HepG2 (cell line): ENCODE data around the gene ALG9. TPM values are rescaled to one million over a fixed set of nuclear protein-coding genes. Genes with fewer than 3 reads are reported as not detected.

Experiments
- BHLHE40 ChIP-seq: IDR thresholded peaks from 2 replicates; pipeline ENCODE4 v1.6.1; 2011; ENCODE audit warnings: low read length, improper control_type of control experiment
- CENPX ChIP-seq: sonication (generic); formaldehyde crosslinking; IDR thresholded peaks from 2 replicates; pipeline ENCODE4 v1.9.0; 2021; ENCODE audit warnings: mild to moderate bottlenecking, missing genetic modification reagents, moderate library complexity
- FOXC1 ChIP-seq: sonication (generic); formaldehyde crosslinking; IDR thresholded peaks from 2 replicates; pipeline ENCODE4 v1.8.0; 2022; ENCODE audit warnings: mild to moderate bottlenecking, missing genetic modification reagents, borderline replicate concordance
- NR2F1 ChIP-seq, 2 experiments: fragments of 450-650 bp in 1 of 2; formaldehyde crosslinking in 1 of 2; IDR thresholded peaks; 2 replicates each; pipeline versions ENCODE4 v1.5.0 to v1.6.1; 2016 to 2020; ENCODE audit warnings: mild to moderate bottlenecking in 1 of 2, missing compliant biosample characterization in 1 of 2, missing genetic modification reagents in 1 of 2, moderate library complexity in 1 of 2
- PAX8 ChIP-seq: sonication (generic); formaldehyde crosslinking; IDR thresholded peaks from 2 replicates; pipeline ENCODE4 v1.8.0; 2022; ENCODE audit warnings: mild to moderate bottlenecking, missing genetic modification reagents, borderline replicate concordance
- TEAD2 ChIP-seq: sonication (generic); formaldehyde crosslinking; IDR thresholded peaks from 2 replicates; pipeline ENCODE4 v1.9.0; 2021; ENCODE audit warnings: missing genetic modification reagents
- ZNF556 ChIP-seq: sonication (generic); formaldehyde crosslinking; IDR thresholded peaks from 2 replicates; pipeline ENCODE4 v1.4.0; 2020; ENCODE audit warnings: mild to moderate bottlenecking, missing genetic modification reagents, borderline replicate concordance
- polyA plus RNA-seq, 8 experiments: library from polyadenylated mRNA; depleted of rRNA in 3 of 8; stranded (reverse) in 7 of 8; unstranded in 1 of 8; fragments of >200 nt; fragmentation: Illumina TruSeq in 4 of 8; extraction: Trizol in 4 of 8; gene quantifications; 2 replicates each; pipeline versions ENCODE4 v1.2.1 to v1.2.3, GENCODE V29; 2011 to 2016; ENCODE audit warnings: low read depth in 4 of 8, missing spikeins in 1 of 8, mixed read lengths in 1 of 8; ENCODE audit not compliant: insufficient read depth in 1 of 8
- total RNA-seq, 5 experiments: library from RNA; depleted of rRNA; stranded (reverse); fragments of >200 nt; fragmentation: Illumina TruSeq; extraction: Trizol; gene quantifications; 2 replicates each; pipeline ENCODE4 v1.2.3, GENCODE V29; 2016; ENCODE audit warnings: low read depth in 1 of 5
- TF ChIP-seq, protein P1 (sequence below), 2 experiments: sonication (generic) in 1 of 2; formaldehyde crosslinking in 1 of 2; IDR thresholded peaks; 2 replicates each; pipeline versions ENCODE4 v1.4.0 to v1.6.1; 2018 to 2020; ENCODE audit warnings: missing genetic modification reagents in 2 of 2, borderline replicate concordance in 1 of 2, low read depth in 1 of 2, mild to moderate bottlenecking in 1 of 2, missing biosample characterization in 1 of 2
- TF ChIP-seq, protein P2 (sequence below): IDR thresholded peaks from 2 replicates; pipeline ENCODE4 v1.6.1; 2016; ENCODE audit warnings: missing compliant biosample characterization, missing genetic modification reagents, borderline replicate concordance
- TF ChIP-seq, protein P3 (sequence below): sonication (generic); formaldehyde crosslinking; IDR thresholded peaks from 2 replicates; pipeline ENCODE4 v1.4.0; 2020; ENCODE audit warnings: missing genetic modification reagents, borderline replicate concordance

The ALG9 gene
- total and polyA plus RNA-seq, 2 of the 13 experiments (the other 11 are each of a cell fraction or from before 2014, with no cell fraction given): 39.4 to 40.6 TPM

DNA sequence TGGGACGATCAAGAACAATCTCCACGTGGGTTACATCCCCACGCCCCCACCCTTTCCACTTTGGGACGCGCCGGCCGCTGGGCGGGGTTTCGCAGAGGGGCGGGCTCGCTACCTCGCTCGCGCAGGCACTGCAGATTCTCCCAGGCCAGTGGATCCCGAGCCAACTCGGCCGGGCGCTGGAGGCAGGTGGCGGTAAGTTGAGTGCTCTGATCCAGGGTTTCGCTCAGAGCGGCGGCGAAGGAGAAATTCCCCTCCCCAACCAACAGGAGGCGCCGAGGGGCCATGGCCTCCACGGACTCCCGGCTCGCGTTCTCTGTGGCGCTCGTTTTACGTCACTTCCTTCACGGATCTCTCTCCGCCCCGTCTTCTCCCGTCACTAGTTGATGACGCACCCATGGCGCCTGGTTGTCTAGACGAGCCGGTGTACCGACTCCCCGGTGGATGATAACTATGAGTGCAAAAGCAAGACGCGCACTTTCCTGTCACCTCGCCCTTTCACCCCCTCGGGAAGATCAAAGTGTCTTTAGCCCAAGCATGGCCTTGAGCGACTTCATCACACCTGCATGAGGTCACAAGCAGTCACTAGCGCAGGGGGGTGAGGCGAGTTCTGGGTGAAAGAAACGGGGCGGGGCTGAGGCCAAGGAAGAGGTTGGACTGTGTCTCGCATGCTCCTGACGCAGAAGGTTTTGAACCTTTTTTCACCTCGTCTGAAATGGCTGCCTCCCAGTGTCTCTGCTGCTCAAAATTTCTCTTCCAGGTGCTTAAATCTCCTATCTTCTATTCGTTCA lies 7.7 kb upstream of the ALG9 start, which contains the start of the genes CFAP68 and FDXACB1 (continued):
- TF ChIP-seq TEAD2 (CRISPR knock-in tag) (no peak), CENPX (CRISPR knock-in tag) (no peak), FOXC1 (CRISPR knock-in tag) (peak; percentile 68), NR2F1 (CRISPR knock-in tag; IDR thresholded peaks at IDR 0.05) (peak; percentile 33 to 67; a peak in 3 of 4 replicates), ZNF556 (CRISPR knock-in tag) (0 out of 2 replicates have a peak, but pooled peaks have one; percentile 20), PAX8 (CRISPR knock-in tag) (0 out of 2 replicates have a peak, but pooled peaks have one; percentile 45), BHLHE40 (peak; percentile 56; the same call in 1 of the 2 replicates)
- TF ChIP-seq, protein P1, sequence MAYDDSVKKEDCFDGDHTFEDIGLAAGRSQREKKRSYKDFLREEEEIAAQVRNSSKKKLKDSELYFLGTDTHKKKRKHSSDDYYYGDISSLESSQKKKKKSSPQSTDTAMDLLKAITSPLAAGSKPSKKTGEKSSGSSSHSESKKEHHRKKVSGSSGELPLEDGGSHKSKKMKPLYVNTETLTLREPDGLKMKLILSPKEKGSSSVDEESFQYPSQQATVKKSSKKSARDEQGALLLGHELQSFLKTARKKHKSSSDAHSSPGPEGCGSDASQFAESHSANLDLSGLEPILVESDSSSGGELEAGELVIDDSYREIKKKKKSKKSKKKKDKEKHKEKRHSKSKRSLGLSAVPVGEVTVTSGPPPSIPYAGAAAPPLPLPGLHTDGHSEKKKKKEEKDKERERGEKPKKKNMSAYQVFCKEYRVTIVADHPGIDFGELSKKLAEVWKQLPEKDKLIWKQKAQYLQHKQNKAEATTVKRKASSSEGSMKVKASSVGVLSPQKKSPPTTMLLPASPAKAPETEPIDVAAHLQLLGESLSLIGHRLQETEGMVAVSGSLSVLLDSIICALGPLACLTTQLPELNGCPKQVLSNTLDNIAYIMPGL (CRISPR knock-in tag; IDR thresholded peaks at IDR 0.05; ENCODE audit: borderline replicate concordance in 1 of 2, low read depth in 1 of 2): peak; percentile 95 to 97
- TF ChIP-seq, protein P2, sequence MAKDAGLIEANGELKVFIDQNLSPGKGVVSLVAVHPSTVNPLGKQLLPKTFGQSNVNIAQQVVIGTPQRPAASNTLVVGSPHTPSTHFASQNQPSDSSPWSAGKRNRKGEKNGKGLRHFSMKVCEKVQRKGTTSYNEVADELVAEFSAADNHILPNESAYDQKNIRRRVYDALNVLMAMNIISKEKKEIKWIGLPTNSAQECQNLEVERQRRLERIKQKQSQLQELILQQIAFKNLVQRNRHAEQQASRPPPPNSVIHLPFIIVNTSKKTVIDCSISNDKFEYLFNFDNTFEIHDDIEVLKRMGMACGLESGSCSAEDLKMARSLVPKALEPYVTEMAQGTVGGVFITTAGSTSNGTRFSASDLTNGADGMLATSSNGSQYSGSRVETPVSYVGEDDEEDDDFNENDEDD (CRISPR knock-in tag): peak; percentile 66; the same call in 1 of the 2 replicates
- TF ChIP-seq, protein P3, sequence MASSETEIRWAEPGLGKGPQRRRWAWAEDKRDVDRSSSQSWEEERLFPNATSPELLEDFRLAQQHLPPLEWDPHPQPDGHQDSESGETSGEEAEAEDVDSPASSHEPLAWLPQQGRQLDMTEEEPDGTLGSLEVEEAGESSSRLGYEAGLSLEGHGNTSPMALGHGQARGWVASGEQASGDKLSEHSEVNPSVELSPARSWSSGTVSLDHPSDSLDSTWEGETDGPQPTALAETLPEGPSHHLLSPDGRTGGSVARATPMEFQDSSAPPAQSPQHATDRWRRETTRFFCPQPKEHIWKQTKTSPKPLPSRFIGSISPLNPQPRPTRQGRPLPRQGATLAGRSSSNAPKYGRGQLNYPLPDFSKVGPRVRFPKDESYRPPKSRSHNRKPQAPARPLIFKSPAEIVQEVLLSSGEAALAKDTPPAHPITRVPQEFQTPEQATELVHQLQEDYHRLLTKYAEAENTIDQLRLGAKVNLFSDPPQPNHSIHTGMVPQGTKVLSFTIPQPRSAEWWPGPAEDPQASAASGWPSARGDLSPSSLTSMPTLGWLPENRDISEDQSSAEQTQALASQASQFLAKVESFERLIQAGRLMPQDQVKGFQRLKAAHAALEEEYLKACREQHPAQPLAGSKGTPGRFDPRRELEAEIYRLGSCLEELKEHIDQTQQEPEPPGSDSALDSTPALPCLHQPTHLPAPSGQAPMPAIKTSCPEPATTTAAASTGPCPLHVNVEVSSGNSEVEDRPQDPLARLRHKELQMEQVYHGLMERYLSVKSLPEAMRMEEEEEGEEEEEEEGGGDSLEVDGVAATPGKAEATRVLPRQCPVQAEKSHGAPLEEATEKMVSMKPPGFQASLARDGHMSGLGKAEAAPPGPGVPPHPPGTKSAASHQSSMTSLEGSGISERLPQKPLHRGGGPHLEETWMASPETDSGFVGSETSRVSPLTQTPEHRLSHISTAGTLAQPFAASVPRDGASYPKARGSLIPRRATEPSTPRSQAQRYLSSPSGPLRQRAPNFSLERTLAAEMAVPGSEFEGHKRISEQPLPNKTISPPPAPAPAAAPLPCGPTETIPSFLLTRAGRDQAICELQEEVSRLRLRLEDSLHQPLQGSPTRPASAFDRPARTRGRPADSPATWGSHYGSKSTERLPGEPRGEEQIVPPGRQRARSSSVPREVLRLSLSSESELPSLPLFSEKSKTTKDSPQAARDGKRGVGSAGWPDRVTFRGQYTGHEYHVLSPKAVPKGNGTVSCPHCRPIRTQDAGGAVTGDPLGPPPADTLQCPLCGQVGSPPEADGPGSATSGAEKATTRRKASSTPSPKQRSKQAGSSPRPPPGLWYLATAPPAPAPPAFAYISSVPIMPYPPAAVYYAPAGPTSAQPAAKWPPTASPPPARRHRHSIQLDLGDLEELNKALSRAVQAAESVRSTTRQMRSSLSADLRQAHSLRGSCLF: no peak
